ENCODE data around the gene CHST8.

GRCh38 chr19:33621811-33622504, at the start of gene CHST8:
- TF ChIP-seq, protein P1, sequence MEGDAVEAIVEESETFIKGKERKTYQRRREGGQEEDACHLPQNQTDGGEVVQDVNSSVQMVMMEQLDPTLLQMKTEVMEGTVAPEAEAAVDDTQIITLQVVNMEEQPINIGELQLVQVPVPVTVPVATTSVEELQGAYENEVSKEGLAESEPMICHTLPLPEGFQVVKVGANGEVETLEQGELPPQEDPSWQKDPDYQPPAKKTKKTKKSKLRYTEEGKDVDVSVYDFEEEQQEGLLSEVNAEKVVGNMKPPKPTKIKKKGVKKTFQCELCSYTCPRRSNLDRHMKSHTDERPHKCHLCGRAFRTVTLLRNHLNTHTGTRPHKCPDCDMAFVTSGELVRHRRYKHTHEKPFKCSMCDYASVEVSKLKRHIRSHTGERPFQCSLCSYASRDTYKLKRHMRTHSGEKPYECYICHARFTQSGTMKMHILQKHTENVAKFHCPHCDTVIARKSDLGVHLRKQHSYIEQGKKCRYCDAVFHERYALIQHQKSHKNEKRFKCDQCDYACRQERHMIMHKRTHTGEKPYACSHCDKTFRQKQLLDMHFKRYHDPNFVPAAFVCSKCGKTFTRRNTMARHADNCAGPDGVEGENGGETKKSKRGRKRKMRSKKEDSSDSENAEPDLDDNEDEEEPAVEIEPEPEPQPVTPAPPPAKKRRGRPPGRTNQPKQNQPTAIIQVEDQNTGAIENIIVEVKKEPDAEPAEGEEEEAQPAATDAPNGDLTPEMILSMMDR (IDR thresholded peaks at IDR 0.05): no peak
- TF ChIP-seq, protein P2, sequence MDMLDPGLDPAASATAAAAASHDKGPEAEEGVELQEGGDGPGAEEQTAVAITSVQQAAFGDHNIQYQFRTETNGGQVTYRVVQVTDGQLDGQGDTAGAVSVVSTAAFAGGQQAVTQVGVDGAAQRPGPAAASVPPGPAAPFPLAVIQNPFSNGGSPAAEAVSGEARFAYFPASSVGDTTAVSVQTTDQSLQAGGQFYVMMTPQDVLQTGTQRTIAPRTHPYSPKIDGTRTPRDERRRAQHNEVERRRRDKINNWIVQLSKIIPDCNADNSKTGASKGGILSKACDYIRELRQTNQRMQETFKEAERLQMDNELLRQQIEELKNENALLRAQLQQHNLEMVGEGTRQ (IDR thresholded peaks at IDR 0.05; ENCODE audit: borderline replicate concordance, low read depth, low read length): no peak
- TF ChIP-seq NRF1 (IDR thresholded peaks at IDR 0.05; ENCODE audit: low read depth, low read length) (no peak), POLR2AphosphoS5 (IDR thresholded peaks at IDR 0.05; ENCODE audit: low read depth, low read length) (no peak), IRF3 (IDR thresholded peaks at IDR 0.05; ENCODE audit: low read depth, low read length) (no peak)

Data from SK-N-SH (cell line).